HepG2 (cell line): ENCODE results near the gene LCTL. TPM values are rescaled to one million over a fixed set of nuclear protein-coding genes. Genes with fewer than 3 reads are reported as not detected.
A peak's percentile ranks its signal among the peaks of the same experiment; 100 is the strongest.

Experiments used
- ATAC-seq: fragments of 200-7000 bp; cut with Tn5 transposase; 3 replicates; pipeline ENCODE4 v1.9.1; 2020; ENCODE audit warnings: mild to moderate bottlenecking, moderate library complexity
- BruUV-seq: library from RNA; stranded (reverse); fragments of 400-500 nt; replicated peaks from 2 replicates; lab custom pipeline; 2021; lab: Mats Ljungman, UMichigan
- CTCF ChIA-PET: fragments of 300-600 bp; formaldehyde crosslinking; extraction: SDS; loops from one replicate; lab custom pipeline; 2021; ENCODE audit warnings: low total read pairs, inconsistent platforms, low intra/inter-chr PET ratio; lab: Yijun Ruan, JAX
- POLR2A ChIA-PET: fragments of 350-600 bp; sonication (Branson Sonifier 250); formaldehyde crosslinking; loops from one replicate; lab custom pipeline; 2020; ENCODE audit warnings: antibody characterized with exemption, inconsistent platforms; lab: Yijun Ruan, JAX
- DNase-seq: peaks from one replicate; pipeline ENCODE4 v3.0.0-alpha.2; 2015; ENCODE audit warnings: low spot score
- FAIRE-seq: peaks from 3 replicates; lab custom pipeline; 2011; peaks lifted over from hg19 to GRCh38; lab: Jason Lieb, UNC
- H2AFZ ChIP-seq: one replicate; pipeline ENCODE4 v1.6.1; 2011; ENCODE audit warnings: low read length, inconsistent platforms
- H3K27ac ChIP-seq: fragments of 300-600 bp; 3 replicates; pipeline ENCODE4 v1.8.0; 2011; ENCODE audit warnings: mixed run types, mild to moderate bottlenecking, mixed read lengths, low read length, inconsistent platforms; ENCODE audit not compliant: insufficient read depth; ENCODE audit errors: extremely low read length
- H3K27me3 ChIP-seq, 2 experiments: fragments of 200-600 bp in 1 of 2; 2 replicates in 1 of 2; 3 replicates in 1 of 2; pipeline versions ENCODE4 v1.6.0 to v1.8.0; 2011; ENCODE audit warnings: low read length in 2 of 2, mild to moderate bottlenecking in 2 of 2, moderate library complexity in 2 of 2, inconsistent platforms in 1 of 2; ENCODE audit not compliant: insufficient read depth in 2 of 2, control insufficient read depth in 1 of 2
- H3K36me3 ChIP-seq, 2 experiments: fragments of 200-600 bp in 1 of 2; replicated peaks in 1 of 2; 2 replicates in 1 of 2; 3 replicates in 1 of 2; pipeline versions ENCODE4 v1.5.1 to v1.8.0; 2011; ENCODE audit warnings: low read length in 2 of 2, inconsistent platforms in 1 of 2; ENCODE audit not compliant: insufficient read depth in 2 of 2, control insufficient read depth in 1 of 2
- H3K4me1 ChIP-seq: 2 replicates; pipeline ENCODE4 v1.5.1; 2012; ENCODE audit warnings: low read length, inconsistent platforms; ENCODE audit not compliant: insufficient read depth
- H3K4me2 ChIP-seq: 2 replicates; pipeline ENCODE4 v1.6.0; 2011; ENCODE audit warnings: low read depth, low read length, inconsistent platforms
- H3K4me3 ChIP-seq, 3 experiments: fragments of 200-600 bp in 1 of 3; sonication (generic), shearing (Covaris generic) in 1 of 3; replicated peaks in 1 of 3; 2 replicates each; pipeline ENCODE4 v1.5.1; 2011 to 2016; ENCODE audit warnings: low read length in 3 of 3, inconsistent platforms in 2 of 3, low read depth in 2 of 3, mild to moderate bottlenecking in 2 of 3, control low read depth in 1 of 3, mixed read lengths in 1 of 3; ENCODE audit not compliant: insufficient read depth in 1 of 3
- H3K79me2 ChIP-seq: one replicate; pipeline ENCODE4 v1.6.1; 2011; ENCODE audit warnings: low read length, inconsistent platforms; ENCODE audit not compliant: insufficient read depth
- H3K9ac ChIP-seq: 2 replicates; pipeline ENCODE4 v1.6.0; 2011; ENCODE audit warnings: mild to moderate bottlenecking, low read depth, low read length, inconsistent platforms; ENCODE audit not compliant: insufficient read depth
- H3K9me3 ChIP-seq: 2 replicates; pipeline ENCODE4 v1.5.1; 2012; ENCODE audit warnings: mild to moderate bottlenecking, low read length
- H4K20me1 ChIP-seq: 2 replicates; pipeline ENCODE4 v1.6.0; 2011; ENCODE audit warnings: inconsistent platforms, mild to moderate bottlenecking, low read length, moderate library complexity; ENCODE audit not compliant: insufficient read depth
- ATRX ChIP-seq: sonication (generic); formaldehyde crosslinking; IDR thresholded peaks from 2 replicates; pipeline ENCODE4 v1.4.0; 2020; ENCODE audit warnings: missing genetic modification reagents, borderline replicate concordance
- CTCF ChIP-seq: sonication (generic); formaldehyde crosslinking; IDR thresholded peaks from 2 replicates; pipeline ENCODE4 v1.5.0; 2020; ENCODE audit warnings: mild to moderate bottlenecking, missing genetic modification reagents, moderate library complexity
- EHMT2 ChIP-seq: fragments of 200-600 bp; sonication (generic); IDR thresholded peaks from 2 replicates; pipeline ENCODE4 v1.7.0; 2017; ENCODE audit warnings: antibody characterized with exemption, low read depth, low read length, borderline replicate concordance
- FOXP1 ChIP-seq, 2 experiments: fragments of 450-650 bp in 1 of 2; IDR thresholded peaks; 2 replicates each; pipeline ENCODE4 v1.6.1; 2017 to 2018; ENCODE audit warnings: antibody characterized with exemption in 1 of 2
- HNRNPLL ChIP-seq: fragments of 200-400 bp; formaldehyde crosslinking; IDR thresholded peaks from 2 replicates; pipeline ENCODE4 v1.6.1; 2017; ENCODE audit warnings: mild to moderate bottlenecking, low read depth, low read length; ENCODE audit not compliant: poor library complexity, severe bottlenecking
- HOXA5 ChIP-seq: sonication (generic); formaldehyde crosslinking; IDR thresholded peaks from 2 replicates; pipeline ENCODE4 v1.4.0; 2020; ENCODE audit warnings: missing genetic modification reagents
- HOXD1 ChIP-seq: sonication (generic); formaldehyde crosslinking; IDR thresholded peaks from 2 replicates; pipeline ENCODE4 v1.5.0; 2020; ENCODE audit warnings: missing genetic modification reagents
- IKZF1 ChIP-seq: fragments of 450-650 bp; IDR thresholded peaks from 2 replicates; pipeline ENCODE4 v1.7.1; 2016
- NFKB2 ChIP-seq: sonication (generic); formaldehyde crosslinking; IDR thresholded peaks from 2 replicates; pipeline ENCODE4 v1.4.0; 2020; ENCODE audit warnings: missing genetic modification reagents, borderline replicate concordance
- REPIN1 ChIP-seq: sonication (generic); formaldehyde crosslinking; IDR thresholded peaks from 2 replicates; pipeline ENCODE4 v1.8.0; 2022; ENCODE audit warnings: missing genetic modification reagents, low read depth, mild to moderate bottlenecking, borderline replicate concordance
- SMAD9 ChIP-seq: sonication (generic); formaldehyde crosslinking; IDR thresholded peaks from 2 replicates; pipeline ENCODE4 v1.5.1; 2020; ENCODE audit warnings: mild to moderate bottlenecking, missing genetic modification reagents
- SMC3 ChIP-seq: IDR thresholded peaks from 2 replicates; pipeline ENCODE4 v1.6.1; 2011; ENCODE audit warnings: low read length, improper control_type of control experiment
- SNAPC5 ChIP-seq: sonication (generic); formaldehyde crosslinking; IDR thresholded peaks from 2 replicates; pipeline ENCODE4 v1.8.1; 2023; ENCODE audit warnings: mild to moderate bottlenecking, missing genetic modification reagents, borderline replicate concordance
- ZBTB37 ChIP-seq: sonication (generic); formaldehyde crosslinking; IDR thresholded peaks from 2 replicates; pipeline ENCODE4 v1.4.0; 2020; ENCODE audit warnings: mild to moderate bottlenecking, missing genetic modification reagents
- ZNF101 ChIP-seq: sonication (generic); formaldehyde crosslinking; IDR thresholded peaks from 2 replicates; pipeline ENCODE4 v1.4.0; 2020; ENCODE audit warnings: mild to moderate bottlenecking, low read depth, missing genetic modification reagents, borderline replicate concordance
- ZNF235 ChIP-seq: sonication (generic); formaldehyde crosslinking; IDR thresholded peaks from 2 replicates; pipeline ENCODE4 v1.8.1; 2023; ENCODE audit warnings: mild to moderate bottlenecking, missing genetic modification reagents, borderline replicate concordance
- ZNF577 ChIP-seq: sonication (generic); formaldehyde crosslinking; IDR thresholded peaks from 2 replicates; pipeline ENCODE4 v1.4.0; 2020; ENCODE audit warnings: mild to moderate bottlenecking, low read depth, missing genetic modification reagents, borderline replicate concordance
- ZNF816 ChIP-seq: sonication (generic); formaldehyde crosslinking; IDR thresholded peaks from 2 replicates; pipeline ENCODE4 v1.8.0; 2022; ENCODE audit warnings: missing genetic modification reagents, mild to moderate bottlenecking, borderline replicate concordance
- WGBS: methylation state at CpG from one replicate; pipeline ENCODE4 v1.1.6; 2017; ENCODE audit warnings: low lambda C conversion rate; 5-methylcytosine and 5-hydroxymethylcytosine counted together
- in situ Hi-C: cut with HindIII; loops from 2 replicates; pipeline ENCODE4 v1.10.0; 2017; ENCODE audit warnings: low pct_unique_long_range_greater_than_20kb; ENCODE audit not compliant: extremely low pct_ligation_motif_present
- intact Hi-C: fragments of 100-400 bp; cut with micrococcal nuclease; formaldehyde crosslinking; loops from one replicate; pipeline ENCODE4 v1.10.0; 2022; ENCODE audit not compliant: unreplicated experiment
- polyA plus RNA-seq, 8 experiments: library from polyadenylated mRNA; depleted of rRNA in 3 of 8; stranded (reverse) in 7 of 8; unstranded in 1 of 8; fragments of >200 nt; fragmentation: Illumina TruSeq in 4 of 8; extraction: Trizol in 4 of 8; gene quantifications; 2 replicates each; pipeline versions ENCODE4 v1.2.1 to v1.2.3, GENCODE V29; 2011 to 2016; ENCODE audit warnings: low read depth in 4 of 8, missing spikeins in 1 of 8, mixed read lengths in 1 of 8; ENCODE audit not compliant: insufficient read depth in 1 of 8
- total RNA-seq, 5 experiments: library from RNA; depleted of rRNA; stranded (reverse); fragments of >200 nt; fragmentation: Illumina TruSeq; extraction: Trizol; gene quantifications; 2 replicates each; pipeline ENCODE4 v1.2.3, GENCODE V29; 2016; ENCODE audit warnings: low read depth in 1 of 5

The LCTL gene
- total and polyA plus RNA-seq, 2 of the 13 experiments (the other 11 are each of a cell fraction or from before 2014, with no cell fraction given), result 0.96 to 1.4 TPM

GRCh38 chr15:66603301-66604179 lies 37.7 kb upstream of the LCTL start:
- ChIA-PET POLR2A (no interaction called here), CTCF (interaction anchor here (1.1 to 2.5 kb wide), 7 partner anchors 93 to 300 kb away, joined by 3 to 19 read pairs (median 11); no protein-coding TSS in a partner anchor)
- WGBS, result 48% methylated on average over 11 of the region's 14 CpGs
- Histone ChIP-seq H3K4me1 (no peaks in the 10 kb centered on the region), H4K20me1 (0 out of 2 replicates have a peak, but pooled peaks cover 3% of the 10 kb centered on the region), H3K36me3 (no peaks in the 10 kb centered on the region; a peak in 1 of 5 replicates), H2AFZ (no peak overlapping the region), H3K4me3 (no peak overlapping the region), H3K9me3 (no peaks in the 10 kb centered on the region), H3K9ac (no peak overlapping the region), H3K79me2 (no peaks in the 10 kb centered on the region), H3K27me3 (no peaks in the 10 kb centered on the region; a peak in 1 of 5 replicates), H3K27ac (no peak overlapping the region), H3K4me2 (no peak overlapping the region)
- intact Hi-C loops, result loop anchor here (1.0 to 5.0 kb wide), 2 partner anchors 169 to 248 kb away; no protein-coding TSS in a partner anchor
- FAIRE-seq, result peak; percentile 49
- ATAC-seq, result peak; percentile 92
- DNase-seq, result peak; percentile 40
- in situ Hi-C loops, result loop anchor here (5.0 kb wide), 1 partner anchor 244 kb away; no protein-coding TSS in a partner anchor
- no TSS peak for BruUV-seq
- TF ChIP-seq ZNF235 (CRISPR knock-in tag) (no peak), CTCF (CRISPR knock-in tag) (peak; percentile 88), ZBTB37 (CRISPR knock-in tag) (no peak), IKZF1 (no peak), SMC3 (peak; percentile 50; the same call in 1 of the 2 replicates), ATRX (CRISPR knock-in tag) (no peak), REPIN1 (CRISPR knock-in tag) (no peak), ZNF816 (CRISPR knock-in tag) (no peak), FOXP1 (IDR thresholded peaks at IDR 0.05) (no peak), FOXP1 (CRISPR knock-in tag; IDR thresholded peaks at IDR 0.05) (no peak), SNAPC5 (CRISPR knock-in tag) (no peak), SMAD9 (CRISPR knock-in tag) (no peak), ZNF577 (CRISPR knock-in tag) (no peak), ZNF101 (CRISPR knock-in tag) (no peak), HOXD1 (CRISPR knock-in tag) (no peak), NFKB2 (CRISPR knock-in tag) (peak; percentile 52; the same call in 1 of the 2 replicates), HNRNPLL (no peak), EHMT2 (no peak), HOXA5 (CRISPR knock-in tag) (0 out of 2 replicates have a peak, but pooled peaks have one; percentile 34)
